Stomach (tissue), 9 donors: Measurements from ENCODE around the gene FAM163B. TPM values are rescaled to one million over a fixed set of nuclear protein-coding genes. Genes with fewer than 3 reads are reported as not detected.
A peak's percentile ranks its signal among the peaks of the same experiment; 100 is the strongest.

ENCODE experiments used
- DNase-seq, 2 donors: peaks; one replicate each; pipeline versions ENCODE4 v3.0.0 to v3.0.0-alpha.2; 2013 to 2019
- H3K27ac ChIP-seq, 5 donors: fragments of 200-600 bp in 4 of 5; sonication (generic) in 4 of 5; one replicate each; pipeline ENCODE4 v1.5.1; 2013 to 2019; ENCODE audit warnings: mild to moderate bottlenecking in 1 of 5, moderate library complexity in 1 of 5
- H3K27me3 ChIP-seq, 3 donors: fragments of 200-600 bp; sonication (generic); one replicate each; pipeline ENCODE4 v1.5.1; 2017 to 2019; ENCODE audit warnings: mixed run types in 1 of 3
- H3K36me3 ChIP-seq, 4 donors: fragments of 200-600 bp; sonication (generic); 1 replicate in 3 of 4; 2 replicates in 1 of 4; pipeline ENCODE4 v1.5.1; 2016 to 2019
- H3K4me1 ChIP-seq, 4 donors: fragments of 200-600 bp; sonication (generic); one replicate each; pipeline ENCODE4 v1.5.1; 2016 to 2019
- H3K4me3 ChIP-seq, 4 donors: fragments of 200-600 bp; sonication (generic) in 3 of 4; one replicate each; pipeline ENCODE4 v1.5.1; 2016 to 2019; ENCODE audit warnings: mild to moderate bottlenecking in 1 of 4
- H3K9me3 ChIP-seq, 4 donors: fragments of 200-600 bp; sonication (generic); one replicate each; pipeline ENCODE4 v1.5.1; 2016 to 2019
- EP300 ChIP-seq: sonication (generic); formaldehyde crosslinking; IDR thresholded peaks from one replicate; pipeline ENCODE4 v1.6.1; 2017; ENCODE audit warnings: antibody characterized with exemption
- POLR2A ChIP-seq, 4 donors: fragments of 450-650 bp; IDR thresholded peaks; one replicate each; pipeline ENCODE4 v1.6.1; 2016; ENCODE audit warnings: antibody characterized with exemption in 4 of 4, control low read depth in 2 of 4, mild to moderate bottlenecking in 1 of 4, moderate library complexity in 1 of 4
- POLR2AphosphoS5 ChIP-seq, 3 donors: sonication (generic); formaldehyde crosslinking; IDR thresholded peaks; one replicate each; pipeline ENCODE4 v1.6.1; 2016; ENCODE audit warnings: antibody characterized with exemption in 3 of 3
- WGBS, 5 donors: extraction: QIAGEN DNeasy Blood & Tissue Kit in 3 of 5; methylation state at CpG; one replicate each; pipeline versions ENCODE4 v1.1.5 to v1.1.7; 2013 to 2018; 5-methylcytosine and 5-hydroxymethylcytosine counted together
- intact Hi-C: fragments of 100-400 bp; cut with DNase I; formaldehyde crosslinking; loops from one replicate; pipeline ENCODE4 v1.15.1; 2023; ENCODE audit warnings: low total_unique reads
- polyA plus RNA-seq, 3 donors: library from polyadenylated mRNA; stranded (reverse); fragments of 200-250 nt; gene quantifications; one replicate each; pipeline ENCODE4 v1.2.3, GENCODE V29; 2013
- total RNA-seq, 5 donors: library from RNA; depleted of rRNA; stranded (reverse); fragments of >200 nt; gene quantifications; one replicate each; pipeline versions ENCODE4 v1.1.0 to v1.2.3, GENCODE V29; 2014 to 2016
- TF ChIP-seq, protein P1 (sequence below), 7 experiments: fragments of 450-650 bp in 4 of 7; fragments of 200-600 bp in 3 of 7; sonication (generic) in 3 of 7; IDR thresholded peaks; one replicate each; pipeline ENCODE4 v1.5.1; 2016 to 2019; ENCODE audit warnings: antibody characterized with exemption in 7 of 7, control low read depth in 2 of 7, mild to moderate bottlenecking in 1 of 7
- donor health status: healthy with polysubstance abuse.
- donor health status: Bipolar disorder and iron deficiency.
- donor health status: healthy.

The FAM163B gene
- total and polyA plus RNA-seq, 8 donors: not detected

DNA sequence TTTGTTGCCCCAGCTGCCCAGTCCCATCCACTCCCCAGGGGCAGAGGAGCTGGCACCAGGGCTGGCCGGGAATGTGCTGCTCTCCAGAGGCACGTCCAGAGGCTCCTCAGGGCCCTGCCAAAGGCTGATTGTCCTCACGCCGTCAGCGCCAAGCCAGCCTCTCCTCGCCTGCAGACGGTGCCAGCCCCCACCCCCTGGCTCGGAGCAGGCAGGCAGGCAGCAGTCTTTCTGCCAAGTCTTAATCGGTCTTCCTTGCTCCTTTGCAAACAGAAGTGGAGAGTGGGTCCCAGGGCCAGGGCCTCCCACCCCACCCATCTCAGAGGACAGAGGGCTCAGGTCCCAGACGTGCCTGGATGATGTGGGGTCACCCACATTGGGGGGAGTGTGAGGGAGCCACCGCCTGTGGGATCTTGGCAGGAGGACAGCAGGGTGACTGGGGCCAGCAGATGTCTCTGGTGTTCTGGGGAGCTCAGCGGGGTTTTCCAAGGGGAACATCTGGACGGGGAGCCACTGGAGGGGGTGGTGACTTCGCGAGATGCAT, 36.3 kb downstream of the FAM163B start:
- Histone ChIP-seq H3K27me3 (peaks cover 0 to 32% (median 0%) of the 10 kb centered on the region in 3 donors), H3K27ac (no peak overlapping the region), H3K4me1 (peaks cover 11 to 14% (median 14%) of the 10 kb centered on the region in 4 donors), H3K4me3 (no peak overlapping the region), H3K36me3 (no peaks in the 10 kb centered on the region), H3K9me3 (no peaks in the 10 kb centered on the region)
- 18 to 37% (median 32%) methylated on average over 5 to 15 of the region's 15 CpGs for WGBS, 5 donors
- DNase-seq: peak; percentile 77 to 81
- no peak for TF ChIP-seq POLR2A (IDR thresholded peaks at IDR 0.05)
- no peak for TF ChIP-seq EP300
- peak in 1 of 3 donors; percentile 3 for TF ChIP-seq POLR2AphosphoS5 (IDR thresholded peaks at IDR 0.05)
- TF ChIP-seq, protein P1, sequence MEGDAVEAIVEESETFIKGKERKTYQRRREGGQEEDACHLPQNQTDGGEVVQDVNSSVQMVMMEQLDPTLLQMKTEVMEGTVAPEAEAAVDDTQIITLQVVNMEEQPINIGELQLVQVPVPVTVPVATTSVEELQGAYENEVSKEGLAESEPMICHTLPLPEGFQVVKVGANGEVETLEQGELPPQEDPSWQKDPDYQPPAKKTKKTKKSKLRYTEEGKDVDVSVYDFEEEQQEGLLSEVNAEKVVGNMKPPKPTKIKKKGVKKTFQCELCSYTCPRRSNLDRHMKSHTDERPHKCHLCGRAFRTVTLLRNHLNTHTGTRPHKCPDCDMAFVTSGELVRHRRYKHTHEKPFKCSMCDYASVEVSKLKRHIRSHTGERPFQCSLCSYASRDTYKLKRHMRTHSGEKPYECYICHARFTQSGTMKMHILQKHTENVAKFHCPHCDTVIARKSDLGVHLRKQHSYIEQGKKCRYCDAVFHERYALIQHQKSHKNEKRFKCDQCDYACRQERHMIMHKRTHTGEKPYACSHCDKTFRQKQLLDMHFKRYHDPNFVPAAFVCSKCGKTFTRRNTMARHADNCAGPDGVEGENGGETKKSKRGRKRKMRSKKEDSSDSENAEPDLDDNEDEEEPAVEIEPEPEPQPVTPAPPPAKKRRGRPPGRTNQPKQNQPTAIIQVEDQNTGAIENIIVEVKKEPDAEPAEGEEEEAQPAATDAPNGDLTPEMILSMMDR (IDR thresholded peaks at IDR 0.05): no peak
- intact Hi-C loops: no loop called here

DNA sequence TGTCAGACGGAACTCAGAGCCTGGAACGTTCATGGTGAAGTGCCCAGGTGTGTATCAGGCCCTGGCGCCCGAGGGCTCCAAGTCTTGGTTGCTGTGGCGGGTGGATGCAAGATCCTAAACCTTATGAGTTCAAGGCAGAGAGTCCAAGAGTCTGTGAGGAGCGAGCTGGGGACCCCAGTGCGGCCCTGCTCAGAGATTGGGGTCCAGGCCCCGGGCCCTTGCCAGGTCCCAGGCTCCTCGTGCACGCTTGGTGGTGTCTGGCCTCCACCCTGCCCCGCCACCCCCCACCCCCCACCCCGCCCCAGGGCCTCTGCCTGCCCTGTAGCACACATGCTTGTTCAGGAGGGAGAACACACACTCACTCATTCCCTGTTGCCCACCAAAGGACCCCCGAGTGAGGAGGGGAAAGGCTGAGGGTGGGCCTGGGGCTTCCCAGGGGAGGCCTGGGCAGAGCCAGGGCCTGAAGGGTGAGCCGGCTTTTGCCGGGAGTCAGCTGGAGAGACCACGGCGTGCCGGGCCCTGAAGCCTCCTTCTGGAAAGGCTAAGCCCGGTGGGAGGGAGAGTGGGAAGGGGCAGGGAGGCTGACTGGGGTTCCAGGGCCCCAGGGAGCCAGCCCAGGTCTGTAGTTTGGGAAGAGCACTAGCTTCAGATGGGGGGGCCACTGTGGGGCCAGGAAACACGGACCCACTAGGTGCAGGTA, 37.1 kb downstream of the FAM163B start:
- TF ChIP-seq EP300 (no peak), POLR2AphosphoS5 (IDR thresholded peaks at IDR 0.05) (no peak), POLR2A (IDR thresholded peaks at IDR 0.05) (no peak)
- TF ChIP-seq, protein P1 (IDR thresholded peaks at IDR 0.05): no peak
- intact Hi-C loops: no loop called here
- Histone ChIP-seq H3K9me3 (no peaks in the 10 kb centered on the region), H3K36me3 (no peaks in the 10 kb centered on the region), H3K27ac (no peak overlapping the region), H3K4me3 (no peak overlapping the region), H3K4me1 (peaks cover 11 to 14% (median 13%) of the 10 kb centered on the region in 4 donors), H3K27me3 (peaks cover 0 to 24% (median 0%) of the 10 kb centered on the region in 3 donors)
- no peak for DNase-seq
- 76 to 84% (median 80%) methylated on average over 17 to 20 of the region's 20 CpGs for WGBS, 5 donors

DNA sequence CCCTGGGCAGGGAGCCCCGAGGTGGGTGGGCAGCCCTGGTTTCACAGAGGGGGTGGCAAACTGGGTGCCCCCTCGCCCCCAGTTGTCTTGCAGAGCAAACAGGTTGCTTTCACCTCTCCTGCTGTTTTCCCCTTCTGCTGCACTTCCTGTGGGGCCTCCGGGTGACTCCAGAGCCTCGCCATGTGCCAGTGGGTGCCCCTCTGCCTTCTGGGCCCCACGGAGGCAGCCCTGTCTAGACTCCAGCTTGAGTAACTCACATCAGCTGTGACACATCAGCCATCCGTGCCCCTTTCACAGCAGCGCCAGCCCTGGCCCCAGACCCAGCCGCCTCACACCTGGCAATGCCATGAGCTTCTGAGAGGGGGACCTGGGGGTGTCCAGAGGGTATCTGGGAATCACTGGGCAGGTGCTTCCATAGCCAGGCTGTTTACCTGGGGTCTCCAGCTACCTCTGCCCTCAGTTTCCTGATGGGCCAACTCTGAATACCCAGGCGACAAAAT, 37.7 kb downstream of the FAM163B start:
- Histone ChIP-seq H3K27ac (no peak overlapping the region), H3K4me1 (peaks cover 9 to 14% (median 12%) of the 10 kb centered on the region in 4 donors), H3K36me3 (no peaks in the 10 kb centered on the region), H3K9me3 (no peaks in the 10 kb centered on the region), H3K27me3 (peaks cover 0 to 18% (median 0%) of the 10 kb centered on the region in 3 donors), H3K4me3 (no peak overlapping the region)
- intact Hi-C loops: no loop called here
- no peak for DNase-seq
- TF ChIP-seq POLR2A (IDR thresholded peaks at IDR 0.05) (no peak), POLR2AphosphoS5 (IDR thresholded peaks at IDR 0.05) (no peak), EP300 (no peak)
- TF ChIP-seq, protein P1 (IDR thresholded peaks at IDR 0.05): no peak
- 75 to 87% (median 80%) methylated on average over 7 to 9 of the region's 9 CpGs for WGBS, 5 donors

DNA sequence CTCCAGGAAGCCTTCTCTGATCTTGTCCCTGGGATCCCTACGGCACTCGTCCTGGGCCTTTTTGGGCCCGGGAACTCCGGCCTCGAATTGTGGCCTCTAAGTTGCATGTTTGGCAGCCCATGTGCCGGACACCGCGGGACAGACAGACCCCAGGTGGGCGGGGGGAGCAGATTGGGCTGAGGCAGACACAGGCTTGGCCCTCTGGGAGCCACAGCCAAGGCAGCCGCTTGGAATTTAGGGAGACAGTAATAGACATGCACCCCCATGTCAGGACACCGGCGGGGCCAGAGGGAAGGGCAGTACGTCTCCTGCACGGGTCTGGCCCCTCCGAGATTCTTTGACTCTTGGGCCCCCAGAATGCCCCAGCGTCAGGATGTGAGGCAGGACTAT, 38.5 kb downstream of the FAM163B start:
- no peaks in the 10 kb centered on the region for H3K9me3 ChIP-seq
- no peak overlapping the region for H3K27ac ChIP-seq
- H3K36me3 ChIP-seq: no peaks in the 10 kb centered on the region
- TF ChIP-seq, protein P1 (IDR thresholded peaks at IDR 0.05): no peak
- TF ChIP-seq EP300: no peak
- H3K4me3 ChIP-seq: no peak overlapping the region
- DNase-seq: no peak
- H3K27me3 ChIP-seq: peaks cover 0 to 12% (median 0%) of the 10 kb centered on the region in 3 donors
- WGBS, 5 donors: 75 to 82% (median 81%) methylated on average over 16 of the region's 16 CpGs
- intact Hi-C loops: no loop called here
- H3K4me1 ChIP-seq: peaks cover 9 to 17% (median 13%) of the 10 kb centered on the region in 4 donors
